ENCODE measurements around the gene IFNG.
"Not testable (repeated sequence)": the region's sequence is repeated elsewhere in the genome, so short reads cannot be mapped to it uniquely, and the experiment has no call there.

Gene IFNG

GRCh38 chr12:68159681-68160304, at the start of gene IFNG:
Gene IFNG, minus strand, starts transcription at chr12:68159740. Its CDS starts 125 bp downstream, at chr12:68159615.
- DNase-seq (ENCODE audit: low read depth, low spot score), result no peak

- DNase-seq (ENCODE audit: low read depth, low spot score), result not testable (repeated sequence)
These were observed 49.6 kb upstream of the IFNG start for GRCh38 chr12:68209048-68209728.

- DNase-seq (ENCODE audit: low read depth, low spot score), result no peak
These were observed 47.7 kb upstream of the IFNG start for GRCh38 chr12:68207276-68207675.

DNA sequence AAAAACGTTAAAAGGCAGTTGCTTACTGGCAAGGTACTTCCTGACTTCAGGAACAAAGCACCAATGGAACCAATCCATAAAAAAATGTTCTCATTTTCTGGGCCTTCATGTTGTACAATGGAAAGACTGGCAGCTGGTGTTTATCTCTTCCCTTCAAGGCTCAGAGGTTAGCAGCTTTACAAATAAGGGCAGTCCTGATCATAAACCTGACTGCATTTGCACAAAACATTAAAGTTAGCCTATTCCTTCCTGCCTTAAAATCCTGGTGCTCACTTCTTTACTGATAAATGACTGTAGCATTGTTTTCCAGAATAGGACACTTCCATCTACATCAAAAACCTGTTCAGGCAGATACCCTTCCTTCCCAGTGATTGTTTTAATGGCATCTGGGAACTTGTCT, 46.9 kb upstream of the IFNG start:
- no peak for DNase-seq (ENCODE audit: low read depth, low spot score)

GRCh38 chr12:68203460-68203875, 43.9 kb upstream of the IFNG start:
- DNase-seq (ENCODE audit: low read depth, low spot score), result no peak

GRCh38 chr12:68200854-68201253, 41.3 kb upstream of the IFNG start:
- DNase-seq (ENCODE audit: low read depth, low spot score), result no peak

DNA sequence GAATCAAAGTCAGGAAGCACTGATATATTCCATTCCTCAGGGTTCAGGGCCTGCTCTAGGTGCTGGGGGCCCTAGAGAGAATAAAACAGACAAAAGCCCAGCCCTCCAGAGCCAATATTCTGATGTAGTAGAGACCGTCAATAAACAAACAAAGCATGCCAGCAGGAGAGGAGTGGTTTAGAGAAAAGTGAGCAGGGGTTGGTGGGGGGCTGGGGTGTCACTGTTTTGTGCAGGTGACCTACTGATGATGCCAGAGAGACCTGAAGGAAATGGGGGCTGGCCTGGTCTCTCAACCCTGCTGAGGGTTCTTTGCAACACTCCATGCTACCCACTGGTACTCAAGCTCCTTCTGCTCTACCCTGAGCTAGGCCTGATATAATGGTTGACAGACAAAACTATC, 39.6 kb upstream of the IFNG start:
- no peak for DNase-seq (ENCODE audit: low read depth, low spot score)

DNA sequence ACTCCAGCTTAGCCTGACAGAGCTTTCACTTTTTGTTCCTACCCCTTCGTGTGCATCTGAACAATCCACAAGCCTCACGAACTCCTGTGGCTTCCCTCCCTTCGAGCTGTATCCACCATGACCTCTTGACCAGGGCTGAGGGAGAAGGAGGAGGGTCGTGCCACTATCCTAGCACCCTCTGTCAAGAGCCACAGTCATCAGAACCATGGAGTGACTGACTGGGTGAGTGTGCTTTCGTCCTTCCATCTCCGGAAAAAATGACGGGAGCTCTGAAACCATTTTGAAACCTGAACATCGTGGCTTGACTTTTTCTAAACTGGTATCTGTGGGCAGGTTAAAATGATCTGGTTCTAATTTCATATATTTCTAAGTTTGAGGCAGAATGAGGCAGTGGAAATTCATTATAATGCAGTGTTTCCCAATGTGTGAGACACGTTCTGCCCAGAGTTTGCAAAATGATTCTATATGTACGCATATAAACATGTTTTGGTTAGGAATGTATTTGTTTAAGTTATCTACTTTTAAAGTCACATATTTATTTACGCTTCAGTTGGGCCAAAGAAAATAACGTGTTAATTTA, 39.1 kb upstream of the IFNG start:
- no peak for DNase-seq (ENCODE audit: low read depth, low spot score)

DNA sequence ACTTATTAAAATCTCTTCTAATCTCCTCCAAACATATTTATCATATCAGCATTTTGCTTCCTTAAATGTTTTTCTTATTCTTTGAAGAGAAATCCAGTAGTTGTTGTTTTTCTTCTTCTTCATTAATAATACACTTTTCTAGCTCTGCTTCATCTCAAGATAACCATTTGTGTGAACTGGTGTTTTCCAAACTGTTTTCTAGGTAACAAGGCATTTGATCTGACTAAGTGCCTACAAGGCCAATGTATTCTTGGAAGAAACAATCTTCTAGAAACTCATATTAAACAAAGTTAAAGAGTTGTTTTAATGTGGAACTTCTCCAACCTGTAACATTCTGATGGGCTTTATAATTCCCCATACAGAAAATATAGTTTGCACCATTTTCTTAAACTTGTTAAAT, 30.8 kb upstream of the IFNG start:
- no peak for DNase-seq (ENCODE audit: low read depth, low spot score)

DNA sequence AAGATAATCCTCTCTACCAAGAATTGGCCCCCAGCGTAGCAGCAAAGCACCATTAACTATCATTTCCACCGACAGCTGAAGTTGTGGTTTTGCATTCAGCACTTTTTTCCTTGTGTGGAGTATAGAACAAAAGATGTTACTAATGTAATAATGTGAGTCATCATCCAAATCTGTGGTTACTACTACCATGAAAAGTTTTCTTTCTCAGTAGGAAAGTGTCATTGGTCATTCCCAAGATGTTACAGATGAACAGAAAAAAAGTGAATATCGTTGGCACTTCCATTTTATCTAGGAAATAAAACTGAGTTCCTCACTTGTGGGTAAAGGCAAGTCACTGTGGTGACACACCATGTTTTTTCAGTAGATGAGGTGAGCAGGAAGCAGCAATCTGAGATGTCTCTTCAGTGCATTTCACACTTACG, 30.3 kb upstream of the IFNG start:
- DNase-seq (ENCODE audit: low read depth, low spot score), result peak; percentile 4

GRCh38 chr12:68185598-68185997, 26.1 kb upstream of the IFNG start:
- DNase-seq (ENCODE audit: low read depth, low spot score), result no peak

GRCh38 chr12:68180792-68181744, 21.5 kb upstream of the IFNG start:
- DNase-seq (ENCODE audit: low read depth, low spot score), result peak; percentile 24

DNA sequence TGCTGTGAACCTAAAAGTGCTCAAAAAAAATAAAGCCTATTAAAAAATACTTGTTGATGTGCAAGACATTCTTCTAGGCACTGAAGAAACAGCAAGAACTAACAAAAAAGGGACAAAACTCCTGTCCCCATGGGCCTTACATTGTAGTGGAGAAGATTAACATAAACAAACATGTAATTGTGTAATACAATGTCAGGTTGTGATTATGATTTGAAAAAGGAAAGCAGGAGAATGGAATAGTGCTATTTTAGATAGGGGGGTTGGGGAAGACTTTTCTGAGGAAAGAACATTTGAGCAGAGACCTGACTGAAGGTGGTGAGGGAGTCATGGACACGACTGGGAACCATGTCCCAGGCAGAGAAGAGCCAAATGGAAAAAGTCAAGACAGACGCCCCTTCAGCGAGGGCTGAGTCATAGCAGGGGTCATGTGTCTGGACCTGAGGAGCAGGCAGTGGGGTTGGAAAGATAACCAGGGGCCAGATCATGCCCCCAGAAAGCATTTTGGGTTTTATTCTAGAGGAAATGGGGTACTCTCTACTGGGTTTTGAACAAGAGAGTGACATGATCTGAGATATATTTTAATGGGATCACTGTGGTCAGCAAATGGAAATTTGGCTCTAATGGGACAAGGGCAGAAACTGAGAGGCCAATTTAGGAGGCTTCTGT, 19.4 kb upstream of the IFNG start:
- DNase-seq (ENCODE audit: low read depth, low spot score), result no peak

DNA sequence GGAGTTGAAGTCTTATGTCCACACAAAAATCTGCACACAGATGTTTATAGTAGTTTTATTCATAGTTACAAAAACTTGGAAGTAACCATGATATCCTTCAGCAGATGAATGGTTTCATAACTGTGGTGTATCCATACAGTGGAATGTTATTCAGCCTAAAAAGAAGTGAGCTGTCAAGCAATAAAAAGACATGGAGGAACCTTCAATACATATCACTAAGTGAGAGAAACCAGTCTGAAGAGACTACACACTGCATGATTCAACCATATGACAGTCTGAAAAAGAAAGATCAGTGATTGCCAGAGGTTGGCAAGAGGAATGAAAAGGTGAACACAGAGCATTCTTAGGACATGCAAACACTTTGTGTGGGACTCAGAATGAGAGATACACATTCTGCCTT, 18.6 kb upstream of the IFNG start:
- DNase-seq (ENCODE audit: low read depth, low spot score), result no peak

DNA sequence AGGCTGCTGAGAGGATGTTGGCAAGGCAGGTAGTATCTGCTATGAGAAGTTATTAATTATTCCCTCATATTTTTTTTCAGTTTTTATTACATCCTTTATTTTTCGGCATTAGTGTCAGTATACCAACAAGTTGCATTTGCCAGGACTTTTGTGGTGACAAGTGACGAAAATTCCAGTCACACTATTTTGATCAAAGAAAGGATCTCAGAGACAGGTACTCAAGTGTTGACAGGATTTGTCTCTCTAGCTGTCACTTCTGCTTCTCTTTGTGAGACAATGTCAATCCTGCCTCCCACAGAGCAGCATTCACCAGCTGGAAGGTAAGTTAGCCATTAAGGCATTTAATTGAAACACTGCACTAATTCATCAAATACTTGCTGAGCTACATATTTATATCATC, 18.0 kb upstream of the IFNG start:
- DNase-seq (ENCODE audit: low read depth, low spot score), result no peak

- no peak for DNase-seq (ENCODE audit: low read depth, low spot score)
These were observed 16.7 kb upstream of the IFNG start for GRCh38 chr12:68176257-68176656.

GRCh38 chr12:68175557-68176061, 16.1 kb upstream of the IFNG start:
- DNase-seq (ENCODE audit: low read depth, low spot score), result peak; percentile 15

- not testable (repeated sequence) for DNase-seq (ENCODE audit: low read depth, low spot score)
These were observed 15.2 kb upstream of the IFNG start for GRCh38 chr12:68174761-68175160.

GRCh38 chr12:68173792-68174191, 14.3 kb upstream of the IFNG start:
- no peak for DNase-seq (ENCODE audit: low read depth, low spot score)

- DNase-seq (ENCODE audit: low read depth, low spot score), result no peak
These were observed 11.2 kb upstream of the IFNG start for GRCh38 chr12:68170726-68171125.

- no peak for DNase-seq (ENCODE audit: low read depth, low spot score)
These were observed 9.8 kb upstream of the IFNG start for GRCh38 chr12:68169213-68169889.

All from activated naive CD8-positive, alpha-beta T cell treated with anti-CD3 and anti-CD28 coated beads, Interleukin-2, amount 50 U/mL, for 16 hours (primary cell).